ENCODE results near the gene HDAC8. TPM values are rescaled to one million over a fixed set of nuclear protein-coding genes. Genes with fewer than 3 reads are reported as not detected.

HDAC8 gene
- polyA plus RNA-seq, 1 experiment = 14.9 TPM

DNA sequence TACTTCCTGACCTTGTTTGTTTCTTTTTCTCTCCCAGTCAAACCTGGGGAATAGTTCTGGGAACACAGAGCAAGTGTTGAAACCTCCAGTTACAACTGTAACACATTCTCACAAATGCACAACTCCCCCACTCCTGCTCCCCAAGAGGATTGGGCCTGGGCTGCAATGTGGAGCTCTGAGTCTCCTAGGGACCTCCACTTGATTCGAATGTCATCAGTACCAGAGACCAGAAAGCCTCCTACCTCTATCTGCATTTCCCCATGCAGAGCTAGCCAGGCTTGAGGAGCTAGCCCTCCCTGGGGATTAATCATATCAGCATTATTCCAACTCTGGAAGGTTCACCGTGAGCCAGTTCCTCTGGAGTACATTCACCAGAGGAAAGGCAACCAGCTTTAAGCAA lies 225.3 kb downstream of the HDAC8 start:
- ChIA-PET POLR2A (no interaction called here), CTCF (interaction anchor here (1.5 kb wide), 1 partner anchor 15 kb away, joined by 3 read pairs; no protein-coding TSS in a partner anchor)
- no peak for DNase-seq (ENCODE audit: low read depth)
- TF ChIP-seq, protein P1, sequence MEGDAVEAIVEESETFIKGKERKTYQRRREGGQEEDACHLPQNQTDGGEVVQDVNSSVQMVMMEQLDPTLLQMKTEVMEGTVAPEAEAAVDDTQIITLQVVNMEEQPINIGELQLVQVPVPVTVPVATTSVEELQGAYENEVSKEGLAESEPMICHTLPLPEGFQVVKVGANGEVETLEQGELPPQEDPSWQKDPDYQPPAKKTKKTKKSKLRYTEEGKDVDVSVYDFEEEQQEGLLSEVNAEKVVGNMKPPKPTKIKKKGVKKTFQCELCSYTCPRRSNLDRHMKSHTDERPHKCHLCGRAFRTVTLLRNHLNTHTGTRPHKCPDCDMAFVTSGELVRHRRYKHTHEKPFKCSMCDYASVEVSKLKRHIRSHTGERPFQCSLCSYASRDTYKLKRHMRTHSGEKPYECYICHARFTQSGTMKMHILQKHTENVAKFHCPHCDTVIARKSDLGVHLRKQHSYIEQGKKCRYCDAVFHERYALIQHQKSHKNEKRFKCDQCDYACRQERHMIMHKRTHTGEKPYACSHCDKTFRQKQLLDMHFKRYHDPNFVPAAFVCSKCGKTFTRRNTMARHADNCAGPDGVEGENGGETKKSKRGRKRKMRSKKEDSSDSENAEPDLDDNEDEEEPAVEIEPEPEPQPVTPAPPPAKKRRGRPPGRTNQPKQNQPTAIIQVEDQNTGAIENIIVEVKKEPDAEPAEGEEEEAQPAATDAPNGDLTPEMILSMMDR (IDR thresholded peaks at IDR 0.05; ENCODE audit: insufficient read depth, low read depth, low read length) = no peak
- no peaks in the 10 kb centered on the region for H3K27me3 ChIP-seq (ENCODE audit: control insufficient read depth, insufficient read depth, low read length)
- 0 out of 2 replicates have a peak, but pooled peaks cover 1% of the 10 kb centered on the region for H3K36me3 ChIP-seq (ENCODE audit: control insufficient read depth, insufficient read depth, low read length)
- H3K4me3 ChIP-seq (ENCODE audit: low read depth, low read length) = no peak overlapping the region

DNA sequence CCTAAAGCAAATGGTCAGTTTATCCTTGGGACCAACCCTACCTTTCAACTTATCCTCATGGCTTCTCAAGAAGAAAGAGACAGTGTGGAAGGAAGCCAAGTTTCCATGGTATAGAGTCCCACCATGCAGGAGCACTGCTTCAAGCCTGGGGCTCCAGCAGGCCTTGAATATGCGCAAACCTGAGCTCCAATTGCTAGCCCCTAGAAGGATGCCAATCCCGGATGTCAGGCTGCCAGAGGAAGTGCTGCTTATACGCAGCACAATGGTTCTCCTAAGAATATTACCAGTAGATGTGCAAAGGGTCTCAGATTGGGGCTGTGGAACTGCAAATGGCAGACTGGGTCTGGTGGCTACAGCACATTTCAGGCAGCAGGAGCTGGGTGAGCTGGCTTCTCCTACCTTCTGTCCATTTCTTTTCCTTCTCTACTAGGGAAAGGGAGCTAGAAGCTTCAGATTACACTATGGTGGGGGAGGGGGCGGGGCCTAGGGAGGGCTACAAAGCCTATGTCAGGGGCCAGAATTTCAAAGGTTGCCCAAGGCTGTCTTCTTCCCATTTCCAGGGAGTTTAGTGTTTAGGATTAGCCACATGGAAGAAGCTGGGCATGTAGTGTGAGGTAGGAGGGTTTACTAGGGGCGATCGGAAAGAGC lies 226.2 kb downstream of the HDAC8 start:
- POLR2A ChIA-PET = no interaction called here
- 0 out of 2 replicates have a peak, but pooled peaks cover 1% of the 10 kb centered on the region for H3K36me3 ChIP-seq (ENCODE audit: control insufficient read depth, insufficient read depth, low read length)
- no peak for DNase-seq (ENCODE audit: low read depth)
- H3K4me3 ChIP-seq (ENCODE audit: low read depth, low read length) = no peak overlapping the region
- TF ChIP-seq, protein P1 (IDR thresholded peaks at IDR 0.05; ENCODE audit: insufficient read depth, low read depth, low read length) = no peak
- CTCF ChIA-PET = interaction anchor here (1.5 kb wide), 1 partner anchor 14 kb away, joined by 3 read pairs; no protein-coding TSS in a partner anchor
- no peaks in the 10 kb centered on the region for H3K27me3 ChIP-seq (ENCODE audit: control insufficient read depth, insufficient read depth, low read length)

- DNase-seq (ENCODE audit: low read depth) = no peak
- no peaks in the 10 kb centered on the region for H3K27me3 ChIP-seq (ENCODE audit: control insufficient read depth, insufficient read depth, low read length)
- CTCF ChIA-PET = interaction anchor here (1.3 kb wide), 1 partner anchor 9 kb away, joined by 3 read pairs; no protein-coding TSS in a partner anchor
- no peaks in the 10 kb centered on the region for H3K36me3 ChIP-seq (ENCODE audit: control insufficient read depth, insufficient read depth, low read length)
- no peak overlapping the region for H3K4me3 ChIP-seq (ENCODE audit: low read depth, low read length)
- POLR2A ChIA-PET = no interaction called here
- TF ChIP-seq, protein P1 (IDR thresholded peaks at IDR 0.05; ENCODE audit: insufficient read depth, low read depth, low read length) = no peak
These were observed 232.0 kb downstream of the HDAC8 start for GRCh38 chrX:72340626-72341025.

DNA sequence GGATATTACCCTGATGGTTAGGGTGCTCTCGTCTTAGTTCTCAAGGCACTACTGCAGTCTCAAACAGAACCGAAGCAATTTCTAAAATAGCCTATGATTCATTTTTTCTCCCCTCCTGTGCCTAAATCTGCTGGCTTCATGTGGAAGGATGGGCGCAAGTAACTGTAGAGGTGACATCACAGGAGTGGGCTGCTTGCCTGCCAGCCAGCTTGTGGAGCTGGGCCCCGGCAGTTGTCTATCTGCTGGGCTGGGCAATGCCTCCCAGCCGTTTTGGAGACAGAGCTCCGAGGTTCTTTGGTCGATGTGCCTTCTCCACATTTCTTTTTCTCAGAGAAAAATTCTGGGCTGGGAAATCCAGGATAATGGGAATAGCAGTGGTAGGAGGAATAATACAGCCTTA lies 232.6 kb downstream of the HDAC8 start:
- Histone ChIP-seq H3K27me3 (ENCODE audit: control insufficient read depth, insufficient read depth, low read length) (no peaks in the 10 kb centered on the region), H3K4me3 (ENCODE audit: low read depth, low read length) (no peak overlapping the region), H3K36me3 (ENCODE audit: control insufficient read depth, insufficient read depth, low read length) (no peaks in the 10 kb centered on the region)
- no peak for DNase-seq (ENCODE audit: low read depth)
- CTCF ChIA-PET = interaction anchor here (1.3 kb wide), 1 partner anchor 10 kb away, joined by 3 read pairs; no protein-coding TSS in a partner anchor
- TF ChIP-seq, protein P1 (IDR thresholded peaks at IDR 0.05; ENCODE audit: insufficient read depth, low read depth, low read length) = no peak
- POLR2A ChIA-PET = no interaction called here

- TF ChIP-seq, protein P1 (IDR thresholded peaks at IDR 0.05; ENCODE audit: insufficient read depth, low read depth, low read length) = no peak
- ChIA-PET POLR2A (no interaction called here), CTCF (no interaction called here)
- Histone ChIP-seq H3K36me3 (ENCODE audit: control insufficient read depth, insufficient read depth, low read length) (no peaks in the 10 kb centered on the region), H3K4me3 (ENCODE audit: low read depth, low read length) (no peak overlapping the region), H3K27me3 (ENCODE audit: control insufficient read depth, insufficient read depth, low read length) (no peaks in the 10 kb centered on the region)
- no peak for DNase-seq (ENCODE audit: low read depth)
These were observed 242.5 kb downstream of the HDAC8 start for GRCh38 chrX:72330131-72330530.
